CD14-positive monocyte (primary cell): ENCODE data around the gene SLC9A9. TPM values are rescaled to one million over a fixed set of nuclear protein-coding genes. Genes with fewer than 3 reads are reported as not detected.

Source experiments
- DNase-seq, 3 donors: peaks; one replicate each; pipeline ENCODE4 v3.0.0-alpha.2; 2011 to 2022
- H2AFZ ChIP-seq: 2 replicates; pipeline ENCODE4 v1.6.0; 2012; ENCODE audit warnings: mild to moderate bottlenecking, low read depth, low read length, inconsistent platforms; ENCODE audit not compliant: insufficient read depth, poor library complexity, severe bottlenecking
- H3K27ac ChIP-seq, 2 donors: 1 replicate in 1 of 2; 2 replicates in 1 of 2; pipeline ENCODE4 v1.5.1; 2012 to 2013; ENCODE audit warnings: low read length in 2 of 2, control low read depth in 1 of 2, inconsistent platforms in 1 of 2, low read depth in 1 of 2, mild to moderate bottlenecking in 1 of 2
- H3K27me3 ChIP-seq, 2 donors: one replicate each; pipeline versions ENCODE4 v1.6.0 to v1.6.1; 2011 to 2013; ENCODE audit warnings: low read length in 2 of 2; ENCODE audit not compliant: control insufficient read depth in 2 of 2, insufficient read depth in 2 of 2
- H3K36me3 ChIP-seq, 2 donors: replicated peaks in 1 of 2; 1 replicate in 1 of 2; 2 replicates in 1 of 2; pipeline versions ENCODE4 v1.5.1 to v1.6.1; 2012 to 2013; ENCODE audit warnings: low read length in 2 of 2, control low read depth in 1 of 2, inconsistent platforms in 1 of 2, mild to moderate bottlenecking in 1 of 2; ENCODE audit not compliant: insufficient read depth in 2 of 2, control insufficient read depth in 1 of 2
- H3K4me1 ChIP-seq, 2 donors: 1 replicate in 1 of 2; 2 replicates in 1 of 2; pipeline versions ENCODE4 v1.5.1 to v1.6.1; 2012 to 2013; ENCODE audit warnings: low read length in 2 of 2, control low read depth in 1 of 2, inconsistent platforms in 1 of 2, mild to moderate bottlenecking in 1 of 2, moderate library complexity in 1 of 2; ENCODE audit not compliant: insufficient read depth in 2 of 2, control insufficient read depth in 1 of 2
- H3K4me2 ChIP-seq: replicated peaks from 2 replicates; pipeline ENCODE3; 2012; ENCODE audit warnings: low read length, moderate library complexity, mild to moderate bottlenecking; ENCODE audit not compliant: poor library complexity, severe bottlenecking; ENCODE audit errors: extremely low read depth
- H3K4me3 ChIP-seq, 3 experiments: fragments of 200-600 bp in 1 of 3; sonication (generic) in 1 of 3; replicated peaks in 1 of 3; 1 replicate in 2 of 3; 2 replicates in 1 of 3; pipeline ENCODE4 v1.5.1; 2011 to 2013; ENCODE audit warnings: low read length in 3 of 3, mild to moderate bottlenecking in 3 of 3, control low read depth in 2 of 3, low read depth in 2 of 3, inconsistent platforms in 1 of 3, moderate library complexity in 1 of 3
- H3K79me2 ChIP-seq: 2 replicates; pipeline ENCODE4 v1.6.0; 2012; ENCODE audit warnings: mild to moderate bottlenecking, control low read depth, inconsistent platforms, low read length, moderate library complexity; ENCODE audit not compliant: insufficient read depth
- H3K9ac ChIP-seq: 2 replicates; pipeline ENCODE4 v1.6.0; 2017; ENCODE audit warnings: low read length, mild to moderate bottlenecking; ENCODE audit not compliant: insufficient read depth, poor library complexity, severe bottlenecking
- H3K9me3 ChIP-seq, 2 donors: replicated peaks in 1 of 2; 1 replicate in 1 of 2; 2 replicates in 1 of 2; pipeline versions ENCODE4 v1.5.1 to v1.6.1; 2012 to 2013; ENCODE audit warnings: low read length in 2 of 2, control low read depth in 1 of 2; ENCODE audit not compliant: control insufficient read depth in 1 of 2, insufficient read depth in 1 of 2
- H4K20me1 ChIP-seq: 2 replicates; pipeline ENCODE4 v1.6.0; 2012; ENCODE audit warnings: mild to moderate bottlenecking, low read length, control low read depth, moderate library complexity; ENCODE audit not compliant: insufficient read depth
- H3K27ac Mint-ChIP-seq, 7 donors: one replicate each; pipeline ENCODE4 v1.8.0; 2020; ENCODE audit warnings: mild to moderate bottlenecking in 7 of 7, mixed read lengths in 7 of 7, moderate library complexity in 6 of 7, inconsistent platforms in 2 of 7
- H3K27me3 Mint-ChIP-seq, 3 donors: one replicate each; pipeline ENCODE4 v1.8.0; 2021 to 2022; ENCODE audit warnings: low read depth in 3 of 3, mild to moderate bottlenecking in 3 of 3, mixed read lengths in 3 of 3, moderate library complexity in 3 of 3, inconsistent platforms in 1 of 3
- H3K36me3 Mint-ChIP-seq, 2 donors: one replicate each; pipeline ENCODE4 v1.8.0; 2020; ENCODE audit warnings: mixed read lengths in 2 of 2, inconsistent platforms in 1 of 2, mild to moderate bottlenecking in 1 of 2
- H3K4me1 Mint-ChIP-seq: one replicate; pipeline ENCODE4 v1.8.0; 2020; ENCODE audit warnings: mild to moderate bottlenecking, mixed read lengths
- H3K4me3 Mint-ChIP-seq, 2 donors: one replicate each; pipeline ENCODE4 v1.8.0; 2020; ENCODE audit warnings: mild to moderate bottlenecking in 2 of 2, mixed read lengths in 2 of 2, moderate library complexity in 1 of 2
- H3K9me3 Mint-ChIP-seq, 7 donors: one replicate each; pipeline ENCODE4 v1.8.0; 2020 to 2022; ENCODE audit warnings: mixed read lengths in 7 of 7, mild to moderate bottlenecking in 6 of 7, moderate library complexity in 6 of 7, inconsistent platforms in 2 of 7
- WGBS: methylation state at CpG from one replicate; pipeline ENCODE4 v1.1.5; 2013; ENCODE audit warnings: missing lambda C conversion rate; ENCODE audit not compliant: insufficient coverage; 5-methylcytosine and 5-hydroxymethylcytosine counted together
- intact Hi-C, 2 donors: fragments of 100-400 bp; cut with micrococcal nuclease; formaldehyde crosslinking; loops; one replicate each; pipeline versions ENCODE4 v1.15.0 to v1.15.1; 2023
- polyA plus RNA-seq, 3 donors: library from polyadenylated mRNA; depleted of rRNA in 1 of 3; unstranded in 2 of 3; stranded (reverse) in 1 of 3; fragments of 300-500 nt in 2 of 3; fragments of >200 nt in 1 of 3; fragmentation: Illumina TruSeq in 2 of 3; gene quantifications; 1 replicate in 2 of 3; 2 replicates in 1 of 3; pipeline ENCODE4 v1.2.3, GENCODE V29; 2012 to 2021
- TF ChIP-seq, protein P1 (sequence below): fragments of 200-600 bp; IDR thresholded peaks from one replicate; pipeline ENCODE4 v1.8.0; 2022; ENCODE audit warnings: antibody characterized with exemption, mild to moderate bottlenecking

SLC9A9 gene
- polyA plus RNA-seq, 3 donors, result 14.1 to 32.8 (median 27.0) TPM

DNA sequence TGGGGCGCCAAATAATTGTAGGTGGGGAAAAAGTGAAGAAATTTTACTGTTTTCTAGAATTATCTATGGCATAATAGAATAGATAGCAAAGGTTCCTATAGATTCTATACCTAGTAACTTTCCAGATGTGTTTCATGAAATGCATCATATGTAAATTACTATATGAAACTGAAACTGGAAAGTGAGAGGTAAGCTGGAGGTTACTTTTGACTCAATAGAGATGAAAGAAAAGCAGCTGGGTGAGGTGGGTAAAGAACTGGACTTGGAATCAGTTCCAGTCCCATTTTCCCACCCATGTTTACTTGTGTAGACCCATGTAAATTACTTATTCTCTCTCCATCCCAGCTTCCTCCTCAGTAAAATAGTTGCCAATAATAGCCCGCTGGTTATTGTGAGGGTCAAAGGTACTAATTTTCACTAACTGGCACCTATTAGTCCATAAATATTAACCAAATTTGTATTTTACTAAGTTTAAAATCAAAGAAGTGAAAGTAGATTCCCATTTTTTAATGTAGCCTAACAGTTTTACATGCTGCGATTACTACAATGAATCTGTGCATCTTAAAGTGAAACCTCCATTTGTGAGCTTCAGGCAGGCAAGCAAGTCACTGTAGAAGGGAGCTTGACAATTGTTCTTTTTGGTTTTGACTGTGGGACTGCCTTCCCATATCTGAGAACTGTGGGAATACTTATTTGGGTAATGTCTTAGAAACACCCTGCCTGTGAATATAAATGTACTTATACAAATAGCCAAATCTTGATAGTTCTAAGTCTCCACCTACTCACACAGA lies 312.1 kb downstream of the SLC9A9 start:
- intact Hi-C loops, result no loop called here
- 100% methylated on average over 1 of the region's 3 CpGs for WGBS
- no peaks in the 10 kb centered on the region for H3K27me3 ChIP-seq
- H3K27ac ChIP-seq, result no peak overlapping the region
- no peaks in the 10 kb centered on the region for H3K9me3 ChIP-seq
- no peaks in the 10 kb centered on the region for H4K20me1 ChIP-seq
- peaks cover 0 to 3% (median 0%) of the 10 kb centered on the region in 7 donors for H3K9me3 Mint-ChIP-seq
- H3K4me3 Mint-ChIP-seq, result no peak overlapping the region
- no peak overlapping the region for H3K4me2 ChIP-seq
- TF ChIP-seq, protein P1, sequence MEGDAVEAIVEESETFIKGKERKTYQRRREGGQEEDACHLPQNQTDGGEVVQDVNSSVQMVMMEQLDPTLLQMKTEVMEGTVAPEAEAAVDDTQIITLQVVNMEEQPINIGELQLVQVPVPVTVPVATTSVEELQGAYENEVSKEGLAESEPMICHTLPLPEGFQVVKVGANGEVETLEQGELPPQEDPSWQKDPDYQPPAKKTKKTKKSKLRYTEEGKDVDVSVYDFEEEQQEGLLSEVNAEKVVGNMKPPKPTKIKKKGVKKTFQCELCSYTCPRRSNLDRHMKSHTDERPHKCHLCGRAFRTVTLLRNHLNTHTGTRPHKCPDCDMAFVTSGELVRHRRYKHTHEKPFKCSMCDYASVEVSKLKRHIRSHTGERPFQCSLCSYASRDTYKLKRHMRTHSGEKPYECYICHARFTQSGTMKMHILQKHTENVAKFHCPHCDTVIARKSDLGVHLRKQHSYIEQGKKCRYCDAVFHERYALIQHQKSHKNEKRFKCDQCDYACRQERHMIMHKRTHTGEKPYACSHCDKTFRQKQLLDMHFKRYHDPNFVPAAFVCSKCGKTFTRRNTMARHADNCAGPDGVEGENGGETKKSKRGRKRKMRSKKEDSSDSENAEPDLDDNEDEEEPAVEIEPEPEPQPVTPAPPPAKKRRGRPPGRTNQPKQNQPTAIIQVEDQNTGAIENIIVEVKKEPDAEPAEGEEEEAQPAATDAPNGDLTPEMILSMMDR, result no peak
- no peak for DNase-seq
- no peaks in the 10 kb centered on the region for H3K79me2 ChIP-seq
- no peaks in the 10 kb centered on the region for H3K4me1 Mint-ChIP-seq
- no peak overlapping the region for H2AFZ ChIP-seq
- peaks cover 0 to 3% (median 0%) of the 10 kb centered on the region in 3 donors for H3K27me3 Mint-ChIP-seq
- no peaks in the 10 kb centered on the region for H3K4me1 ChIP-seq
- H3K9ac ChIP-seq, result no peak overlapping the region
- no peaks in the 10 kb centered on the region for H3K36me3 ChIP-seq
- H3K4me3 ChIP-seq, result no peak overlapping the region
- H3K36me3 Mint-ChIP-seq, result peaks cover 6 to 24% of the 10 kb centered on the region in 2 donors
- no peak overlapping the region for H3K27ac Mint-ChIP-seq

DNA sequence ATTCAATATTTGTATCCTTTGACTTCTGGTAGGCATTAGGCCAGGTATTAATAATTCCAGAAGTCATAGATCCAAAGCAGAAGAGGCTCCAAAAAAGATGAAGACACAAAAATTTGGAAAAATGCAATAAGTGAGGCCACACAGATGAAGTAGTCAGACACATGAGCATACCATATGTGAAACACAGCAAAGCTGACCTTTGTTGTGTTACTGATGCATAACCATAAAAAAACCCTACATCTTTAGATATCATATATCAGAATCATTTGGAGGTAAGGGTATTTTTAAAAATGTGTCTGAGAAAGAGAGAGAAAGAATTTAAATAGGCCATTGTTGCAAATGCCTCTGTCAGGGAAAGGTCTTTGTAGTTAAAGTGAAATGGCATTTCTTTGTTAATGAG lies 314.9 kb downstream of the SLC9A9 start:
- TF ChIP-seq, protein P1, result no peak
- no peak overlapping the region for H3K4me3 ChIP-seq
- DNase-seq, result no peak
- H3K27ac Mint-ChIP-seq, result no peak overlapping the region
- peaks cover 5 to 6% of the 10 kb centered on the region in 2 donors for H3K4me1 ChIP-seq
- peaks cover 0 to 2% (median 2%) of the 10 kb centered on the region in 3 donors for H3K27me3 Mint-ChIP-seq
- H3K4me1 Mint-ChIP-seq, result peaks cover 10% of the 10 kb centered on the region
- peaks cover 4 to 27% of the 10 kb centered on the region in 2 donors for H3K36me3 Mint-ChIP-seq
- H4K20me1 ChIP-seq, result no peaks in the 10 kb centered on the region
- H3K4me3 Mint-ChIP-seq, result no peak overlapping the region
- H2AFZ ChIP-seq, result no peak overlapping the region
- no peak overlapping the region for H3K9ac ChIP-seq
- H3K4me2 ChIP-seq, result no peak overlapping the region
- peaks cover 0 to 2% (median 0%) of the 10 kb centered on the region in 7 donors for H3K9me3 Mint-ChIP-seq
- H3K9me3 ChIP-seq, result no peaks in the 10 kb centered on the region
- H3K36me3 ChIP-seq, result no peaks in the 10 kb centered on the region
- H3K27me3 ChIP-seq, result no peaks in the 10 kb centered on the region
- no peaks in the 10 kb centered on the region for H3K79me2 ChIP-seq
- intact Hi-C loops, result no loop called here
- H3K27ac ChIP-seq, result no peak overlapping the region
